Measurements from ENCODE around the gene CLCNKB. TPM values are rescaled to one million over a fixed set of nuclear protein-coding genes. Genes with fewer than 3 reads are reported as not detected.
A peak's percentile ranks its signal among the peaks of the same experiment; 100 is the strongest.

Gene CLCNKB
- total and polyA plus RNA-seq, 2 of the 13 experiments (the other 11 are each of a cell fraction or from before 2014, with no cell fraction given), result 0.04 TPM; not detected in 1

- TF ChIP-seq SMARCC2 (IDR thresholded peaks at IDR 0.05), result no peak
- no peak for TF ChIP-seq SP2 (CRISPR knock-in tag; IDR thresholded peaks at IDR 0.05)
- no peak for TF ChIP-seq DRAP1 (CRISPR knock-in tag; IDR thresholded peaks at IDR 0.05)
- no peak for TF ChIP-seq ZNF644 (CRISPR knock-in tag; IDR thresholded peaks at IDR 0.05; ENCODE audit: low read depth)
- TF ChIP-seq AFF4 (CRISPR knock-in tag; IDR thresholded peaks at IDR 0.05), result no peak
- no peak for TF ChIP-seq AKNA (CRISPR knock-in tag; IDR thresholded peaks at IDR 0.05; ENCODE audit: borderline replicate concordance)
- no peak for TF ChIP-seq BORCS8-MEF2B (CRISPR knock-in tag; IDR thresholded peaks at IDR 0.05)
- no peak for TF ChIP-seq HMGA1 (CRISPR knock-in tag; conservative IDR thresholded peaks at IDR 0.05)
- no peak for TF ChIP-seq ZNF703 (CRISPR knock-in tag; IDR thresholded peaks at IDR 0.05; ENCODE audit: borderline replicate concordance)
- no peak for TF ChIP-seq ZNF737 (CRISPR knock-in tag; IDR thresholded peaks at IDR 0.05; ENCODE audit: borderline replicate concordance)
- no peak for TF ChIP-seq ZNF574 (CRISPR knock-in tag; IDR thresholded peaks at IDR 0.05)
- no peak for TF ChIP-seq HNRNPH1 (optimal IDR thresholded peaks at IDR 0.05; ENCODE audit: low read depth, low read length)
- no peak; the same call in 1 of the 2 replicates for TF ChIP-seq ATF7 (IDR thresholded peaks at IDR 0.05)
- TF ChIP-seq ATF7 (CRISPR knock-in tag; IDR thresholded peaks at IDR 0.05), result peak; percentile 83
- TF ChIP-seq ZNF784 (CRISPR knock-in tag; IDR thresholded peaks at IDR 0.05; ENCODE audit: borderline replicate concordance), result no peak
Measured at GRCh38 chr1:16067127-16067768, 23.7 kb downstream of the CLCNKB start (continued).

Measured in HepG2 (cell line).